K562 (cell line): ENCODE measurements around the gene MYL11. TPM values are rescaled to one million over a fixed set of nuclear protein-coding genes. Genes with fewer than 3 reads are reported as not detected.

ENCODE experiments used
- DIDO1 ChIP-seq: fragments of 450-650 bp; IDR thresholded peaks from 2 replicates; pipeline ENCODE4 v1.6.1; 2016; ENCODE audit warnings: low read depth, missing biosample characterization, missing genetic modification characterization
- EWSR1 ChIP-seq: fragments of 450-650 bp; IDR thresholded peaks from 2 replicates; pipeline ENCODE4 v1.6.1; 2018; ENCODE audit warnings: borderline replicate concordance, mild to moderate bottlenecking, low read depth, moderate library complexity; ENCODE audit not compliant: partially characterized antibody
- MYBL2 ChIP-seq, 2 experiments: fragments of 450-650 bp in 1 of 2; sonication (generic) in 1 of 2; formaldehyde crosslinking in 1 of 2; IDR thresholded peaks; 2 replicates each; pipeline versions ENCODE4 v1.6.1 to v1.8.1; 2017 to 2022; ENCODE audit warnings: borderline replicate concordance in 1 of 2, inconsistent platforms in 1 of 2, low read depth in 1 of 2, mild to moderate bottlenecking in 1 of 2, missing genetic modification reagents in 1 of 2, moderate library complexity in 1 of 2
- SRSF7 ChIP-seq: fragments of 200-400 bp; formaldehyde crosslinking; optimal IDR thresholded peaks from 2 replicates; pipeline ENCODE3; 2017; ENCODE audit warnings: mild to moderate bottlenecking, low read depth, low read length
- polyA plus RNA-seq, 8 experiments: library from polyadenylated mRNA; depleted of rRNA in 4 of 8; stranded (reverse) in 5 of 8; unstranded in 3 of 8; fragments of >200 nt; fragmentation: Nextera tagmentation in 2 of 8; fragmentation: Illumina TruSeq in 1 of 8; extraction: Ambion mirVana in 2 of 8; extraction: Trizol in 1 of 8; gene quantifications; 2 replicates each; pipeline versions ENCODE4 v1.2.1 to v1.2.3, GENCODE V29; 2011 to 2014; ENCODE audit warnings: inconsistent platforms in 1 of 8, missing spikeins in 1 of 8
- total RNA-seq, 7 experiments: library from RNA; depleted of rRNA in 6 of 7; stranded (reverse); fragments of >200 nt in 6 of 7; fragmentation: Illumina TruSeq in 2 of 7; extraction: Trizol in 2 of 7; gene quantifications; 2 replicates each; pipeline versions ENCODE4 v1.2.1 to v1.2.3, GENCODE V29; 2011 to 2021; ENCODE audit warnings: low replicate concordance in 1 of 7
- TF ChIP-seq, protein P1 (sequence below), 2 experiments: fragments of 450-650 bp in 1 of 2; sonication (generic) in 1 of 2; formaldehyde crosslinking in 1 of 2; IDR thresholded peaks; 2 replicates each; pipeline versions ENCODE4 v1.7.1 to v1.9.0; 2016 to 2022; ENCODE audit warnings: inconsistent platforms in 1 of 2, mild to moderate bottlenecking in 1 of 2, missing genetic modification reagents in 1 of 2
- TF ChIP-seq, protein P2 (sequence below): fragments of 250-450 bp; sonication (Bioruptor Pico); IDR thresholded peaks from 2 replicates; pipeline ENCODE4 v1.8.0; 2021; ENCODE audit warnings: mild to moderate bottlenecking, moderate library complexity
- TF ChIP-seq, protein P3 (sequence below): fragments of 450-650 bp; IDR thresholded peaks from 2 replicates; pipeline ENCODE4 v1.6.1; 2016; ENCODE audit warnings: low read depth

Gene MYL11
- total and polyA plus RNA-seq, 9 of the 15 experiments (the other 6 are each of a cell fraction or from before 2014, with no cell fraction given): 0.31 to 1.5 (median 0.73) TPM; not detected in 4

DNA sequence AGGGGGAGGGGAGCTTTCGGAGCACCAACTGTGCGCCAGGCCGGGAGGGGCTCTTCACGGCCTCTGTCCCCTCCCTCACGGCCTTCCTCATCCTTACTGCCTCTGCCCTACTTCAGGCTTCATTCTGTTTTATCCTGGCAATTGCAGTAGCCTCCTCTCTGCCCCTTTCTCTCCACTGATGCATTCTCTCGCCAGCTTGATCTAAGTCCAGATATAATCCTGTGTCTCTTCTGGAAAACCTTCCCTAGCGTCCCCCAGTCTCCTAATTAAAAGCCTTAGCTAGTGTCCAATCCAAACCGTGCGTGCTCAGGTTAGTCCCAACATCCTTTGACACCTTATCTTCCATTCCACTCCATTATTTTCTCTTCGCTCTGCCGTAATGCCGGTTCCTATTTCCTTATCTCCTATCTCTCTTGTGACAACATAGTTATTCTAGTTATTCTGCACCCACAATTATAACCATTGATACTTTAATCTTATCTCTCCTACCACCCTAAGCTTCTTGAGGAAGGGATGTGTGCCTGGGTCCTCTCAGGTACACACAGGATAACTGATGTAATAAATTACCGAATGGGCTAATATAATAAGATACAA is 21.5 kb downstream of the MYL11 start (continued):
- TF ChIP-seq, protein P1, sequence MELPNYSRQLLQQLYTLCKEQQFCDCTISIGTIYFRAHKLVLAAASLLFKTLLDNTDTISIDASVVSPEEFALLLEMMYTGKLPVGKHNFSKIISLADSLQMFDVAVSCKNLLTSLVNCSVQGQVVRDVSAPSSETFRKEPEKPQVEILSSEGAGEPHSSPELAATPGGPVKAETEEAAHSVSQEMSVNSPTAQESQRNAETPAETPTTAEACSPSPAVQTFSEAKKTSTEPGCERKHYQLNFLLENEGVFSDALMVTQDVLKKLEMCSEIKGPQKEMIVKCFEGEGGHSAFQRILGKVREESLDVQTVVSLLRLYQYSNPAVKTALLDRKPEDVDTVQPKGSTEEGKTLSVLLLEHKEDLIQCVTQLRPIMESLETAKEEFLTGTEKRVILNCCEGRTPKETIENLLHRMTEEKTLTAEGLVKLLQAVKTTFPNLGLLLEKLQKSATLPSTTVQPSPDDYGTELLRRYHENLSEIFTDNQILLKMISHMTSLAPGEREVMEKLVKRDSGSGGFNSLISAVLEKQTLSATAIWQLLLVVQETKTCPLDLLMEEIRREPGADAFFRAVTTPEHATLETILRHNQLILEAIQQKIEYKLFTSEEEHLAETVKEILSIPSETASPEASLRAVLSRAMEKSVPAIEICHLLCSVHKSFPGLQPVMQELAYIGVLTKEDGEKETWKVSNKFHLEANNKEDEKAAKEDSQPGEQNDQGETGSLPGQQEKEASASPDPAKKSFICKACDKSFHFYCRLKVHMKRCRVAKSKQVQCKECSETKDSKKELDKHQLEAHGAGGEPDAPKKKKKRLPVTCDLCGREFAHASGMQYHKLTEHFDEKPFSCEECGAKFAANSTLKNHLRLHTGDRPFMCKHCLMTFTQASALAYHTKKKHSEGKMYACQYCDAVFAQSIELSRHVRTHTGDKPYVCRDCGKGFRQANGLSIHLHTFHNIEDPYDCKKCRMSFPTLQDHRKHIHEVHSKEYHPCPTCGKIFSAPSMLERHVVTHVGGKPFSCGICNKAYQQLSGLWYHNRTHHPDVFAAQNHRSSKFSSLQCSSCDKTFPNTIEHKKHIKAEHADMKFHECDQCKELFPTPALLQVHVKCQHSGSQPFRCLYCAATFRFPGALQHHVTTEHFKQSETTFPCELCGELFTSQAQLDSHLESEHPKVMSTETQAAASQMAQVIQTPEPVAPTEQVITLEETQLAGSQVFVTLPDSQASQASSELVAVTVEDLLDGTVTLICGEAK (IDR thresholded peaks at IDR 0.05): no peak
- TF ChIP-seq, protein P1 (CRISPR knock-in tag; IDR thresholded peaks at IDR 0.05): no peak
- TF ChIP-seq MYBL2 (IDR thresholded peaks at IDR 0.05; ENCODE audit: low read depth) (no peak), MYBL2 (CRISPR knock-in tag; IDR thresholded peaks at IDR 0.05; ENCODE audit: borderline replicate concordance) (no peak), EWSR1 (no peak), SRSF7 (no peak), DIDO1 (tag) (no peak)
- TF ChIP-seq, protein P2, sequence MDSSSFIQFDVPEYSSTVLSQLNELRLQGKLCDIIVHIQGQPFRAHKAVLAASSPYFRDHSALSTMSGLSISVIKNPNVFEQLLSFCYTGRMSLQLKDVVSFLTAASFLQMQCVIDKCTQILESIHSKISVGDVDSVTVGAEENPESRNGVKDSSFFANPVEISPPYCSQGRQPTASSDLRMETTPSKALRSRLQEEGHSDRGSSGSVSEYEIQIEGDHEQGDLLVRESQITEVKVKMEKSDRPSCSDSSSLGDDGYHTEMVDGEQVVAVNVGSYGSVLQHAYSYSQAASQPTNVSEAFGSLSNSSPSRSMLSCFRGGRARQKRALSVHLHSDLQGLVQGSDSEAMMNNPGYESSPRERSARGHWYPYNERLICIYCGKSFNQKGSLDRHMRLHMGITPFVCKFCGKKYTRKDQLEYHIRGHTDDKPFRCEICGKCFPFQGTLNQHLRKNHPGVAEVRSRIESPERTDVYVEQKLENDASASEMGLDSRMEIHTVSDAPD: no peak
- TF ChIP-seq, protein P3, sequence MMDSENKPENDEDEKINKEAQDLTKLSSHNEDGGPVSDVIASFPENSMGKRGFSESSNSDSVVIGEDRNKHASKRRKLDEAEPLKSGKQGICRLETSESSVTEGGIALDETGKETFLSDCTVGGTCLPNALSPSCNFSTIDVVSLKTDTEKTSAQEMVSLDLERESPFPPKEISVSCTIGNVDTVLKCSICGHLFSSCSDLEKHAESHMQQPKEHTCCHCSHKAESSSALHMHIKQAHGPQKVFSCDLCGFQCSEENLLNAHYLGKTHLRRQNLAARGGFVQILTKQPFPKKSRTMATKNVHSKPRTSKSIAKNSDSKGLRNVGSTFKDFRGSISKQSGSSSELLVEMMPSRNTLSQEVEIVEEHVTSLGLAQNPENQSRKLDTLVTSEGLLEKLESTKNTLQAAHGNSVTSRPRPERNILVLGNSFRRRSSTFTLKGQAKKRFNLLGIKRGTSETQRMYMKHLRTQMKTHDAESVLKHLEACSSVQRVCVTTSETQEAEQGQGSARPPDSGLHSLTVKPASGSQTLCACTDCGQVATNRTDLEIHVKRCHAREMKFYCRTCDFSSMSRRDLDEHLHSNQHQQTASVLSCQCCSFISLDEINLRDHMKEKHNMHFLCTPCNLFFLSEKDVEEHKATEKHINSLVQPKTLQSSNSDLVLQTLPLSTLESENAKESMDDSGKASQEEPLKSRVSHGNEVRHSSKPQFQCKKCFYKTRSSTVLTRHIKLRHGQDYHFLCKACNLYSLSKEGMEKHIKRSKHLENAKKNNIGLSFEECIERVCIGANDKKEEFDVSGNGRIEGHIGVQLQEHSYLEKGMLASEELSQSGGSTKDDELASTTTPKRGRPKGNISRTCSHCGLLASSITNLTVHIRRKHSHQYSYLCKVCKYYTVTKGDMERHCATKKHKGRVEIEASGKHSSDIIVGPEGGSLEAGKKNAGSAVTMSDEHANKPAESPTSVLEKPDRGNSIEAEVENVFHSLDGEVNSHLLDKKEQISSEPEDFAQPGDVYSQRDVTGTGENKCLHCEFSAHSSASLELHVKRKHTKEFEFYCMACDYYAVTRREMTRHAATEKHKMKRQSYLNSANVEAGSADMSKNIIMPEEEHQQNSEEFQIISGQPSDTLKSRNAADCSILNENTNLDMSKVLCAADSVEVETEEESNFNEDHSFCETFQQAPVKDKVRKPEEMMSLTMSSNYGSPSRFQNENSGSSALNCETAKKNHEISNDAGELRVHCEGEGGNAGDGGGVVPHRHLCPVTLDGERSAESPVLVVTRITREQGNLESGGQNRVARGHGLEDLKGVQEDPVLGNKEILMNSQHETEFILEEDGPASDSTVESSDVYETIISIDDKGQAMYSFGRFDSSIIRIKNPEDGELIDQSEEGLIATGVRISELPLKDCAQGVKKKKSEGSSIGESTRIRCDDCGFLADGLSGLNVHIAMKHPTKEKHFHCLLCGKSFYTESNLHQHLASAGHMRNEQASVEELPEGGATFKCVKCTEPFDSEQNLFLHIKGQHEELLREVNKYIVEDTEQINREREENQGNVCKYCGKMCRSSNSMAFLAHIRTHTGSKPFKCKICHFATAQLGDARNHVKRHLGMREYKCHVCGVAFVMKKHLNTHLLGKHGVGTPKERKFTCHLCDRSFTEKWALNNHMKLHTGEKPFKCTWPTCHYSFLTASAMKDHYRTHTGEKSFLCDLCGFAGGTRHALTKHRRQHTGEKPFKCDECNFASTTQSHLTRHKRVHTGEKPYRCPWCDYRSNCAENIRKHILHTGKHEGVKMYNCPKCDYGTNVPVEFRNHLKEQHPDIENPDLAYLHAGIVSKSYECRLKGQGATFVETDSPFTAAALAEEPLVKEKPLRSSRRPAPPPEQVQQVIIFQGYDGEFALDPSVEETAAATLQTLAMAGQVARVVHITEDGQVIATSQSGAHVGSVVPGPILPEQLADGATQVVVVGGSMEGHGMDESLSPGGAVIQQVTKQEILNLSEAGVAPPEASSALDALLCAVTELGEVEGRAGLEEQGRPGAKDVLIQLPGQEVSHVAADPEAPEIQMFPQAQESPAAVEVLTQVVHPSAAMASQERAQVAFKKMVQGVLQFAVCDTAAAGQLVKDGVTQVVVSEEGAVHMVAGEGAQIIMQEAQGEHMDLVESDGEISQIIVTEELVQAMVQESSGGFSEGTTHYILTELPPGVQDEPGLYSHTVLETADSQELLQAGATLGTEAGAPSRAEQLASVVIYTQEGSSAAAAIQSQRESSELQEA: no peak
